HG03025 (cell line): ENCODE data around the gene PFDN4.

Experiments
- ATAC-seq: cut with Tn5 transposase; IDR thresholded peaks from one replicate; pipeline ENCODE4 v1.9.1; 2021; ENCODE audit warnings: mild to moderate bottlenecking, moderate library complexity; ENCODE audit not compliant: unreplicated experiment, low FRiP score

The PFDN4 gene, protein sequence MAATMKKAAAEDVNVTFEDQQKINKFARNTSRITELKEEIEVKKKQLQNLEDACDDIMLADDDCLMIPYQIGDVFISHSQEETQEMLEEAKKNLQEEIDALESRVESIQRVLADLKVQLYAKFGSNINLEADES

DNA sequence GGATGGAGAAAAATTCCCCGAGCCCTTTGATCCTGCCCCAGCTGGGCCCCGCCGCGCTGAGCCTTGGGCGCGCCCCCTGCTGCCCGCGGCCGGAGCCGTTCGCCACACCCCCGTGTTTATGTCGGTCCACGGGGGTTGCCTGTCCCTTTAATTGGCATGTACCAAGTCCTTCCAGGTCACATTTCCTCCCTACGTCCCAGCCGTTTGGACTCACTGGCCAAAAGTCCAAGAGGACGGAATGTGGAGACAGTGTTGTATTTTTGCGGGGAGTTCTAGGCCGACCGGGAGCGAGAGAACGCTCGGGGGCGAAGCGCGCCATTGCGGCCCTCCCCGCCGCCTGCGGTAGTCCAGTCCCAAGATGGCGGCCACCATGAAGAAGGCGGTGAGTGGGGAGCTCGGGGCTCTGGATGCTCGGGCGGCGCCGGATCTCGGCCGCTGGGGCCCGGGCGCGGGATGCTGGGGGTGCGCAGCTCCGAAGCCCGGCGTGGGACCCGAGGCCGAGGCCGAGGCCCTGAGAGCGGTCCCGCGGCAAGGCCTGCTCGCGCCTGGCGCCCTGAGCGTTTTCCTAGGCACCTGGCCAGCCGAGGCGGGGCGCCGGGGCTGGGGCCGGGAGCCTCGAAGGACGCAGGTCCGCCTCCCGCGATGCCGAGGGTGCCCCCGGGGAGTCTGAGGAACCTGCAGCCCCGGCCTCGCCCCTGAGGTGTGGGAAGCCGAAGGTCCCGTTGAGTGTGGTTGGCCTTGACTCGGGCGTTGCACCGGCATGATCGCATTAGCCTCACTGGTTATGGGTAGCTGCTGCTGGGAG, at the start of gene PFDN4:
TSS of gene PFDN4 (plus strand) at position 345 of the 805 bp plus-strand sequence. CDS start at position 359, 14 bp downstream.
- peak; percentile 95 for ATAC-seq

DNA sequence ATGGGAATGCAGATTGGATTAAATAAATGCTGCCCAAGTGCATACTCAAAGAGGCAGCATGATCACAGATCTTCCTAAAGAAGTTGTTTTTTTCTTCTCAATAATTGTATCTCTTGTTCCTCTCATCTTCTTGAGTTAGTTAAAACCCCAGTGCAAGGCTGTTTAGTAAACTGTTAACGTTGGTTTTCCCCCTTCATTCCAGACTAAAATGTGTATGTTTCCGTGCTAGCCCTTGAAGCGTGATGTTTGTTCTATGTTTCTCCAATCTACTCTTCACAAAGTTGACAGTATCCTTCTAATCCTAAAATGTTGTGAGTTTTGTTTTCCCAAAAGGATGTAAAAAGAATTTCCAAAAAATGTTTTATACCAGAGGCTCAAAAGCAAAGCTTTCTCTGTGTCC, 49.7 kb upstream of the PFDN4 start:
- no peak for ATAC-seq

- ATAC-seq: no peak
Observed at GRCh38 chr20:54158856-54159418, 49.0 kb upstream of the PFDN4 start.

GRCh38 chr20:54160065-54161007, 47.6 kb upstream of the PFDN4 start:
- ATAC-seq: no peak

GRCh38 chr20:54161008-54161820, 46.7 kb upstream of the PFDN4 start:
- no peak for ATAC-seq

GRCh38 chr20:54161821-54162149, 46.1 kb upstream of the PFDN4 start:
- ATAC-seq: no peak

DNA sequence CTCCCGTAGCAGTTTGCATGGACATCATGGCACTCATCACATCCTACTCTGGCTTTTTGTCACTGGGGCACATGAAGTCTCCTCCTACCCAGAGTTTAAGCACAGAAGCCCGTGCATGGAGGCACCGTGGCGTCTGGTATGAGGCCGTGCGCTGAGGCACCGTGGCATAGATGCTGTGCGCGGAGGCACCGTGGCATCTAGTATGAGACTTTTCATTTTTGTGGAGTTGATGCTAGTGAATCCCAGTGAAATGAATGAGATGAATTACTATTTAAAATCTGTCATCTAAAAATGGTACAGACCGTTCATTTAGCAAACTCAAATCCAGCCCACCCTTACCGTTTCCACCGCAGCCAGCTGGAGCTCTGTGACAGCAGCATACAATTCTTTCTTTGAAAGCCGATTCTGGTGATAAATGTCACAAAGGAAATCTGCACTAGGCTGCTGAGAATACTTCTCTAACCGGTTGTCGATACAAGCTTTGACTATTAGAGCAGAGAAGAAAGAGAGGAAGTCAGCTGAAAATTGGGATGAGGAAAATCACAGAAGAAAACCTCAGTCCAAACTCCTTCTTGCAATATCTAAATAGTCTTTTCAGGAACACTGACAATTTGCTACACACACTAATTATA, 45.4 kb upstream of the PFDN4 start:
- ATAC-seq: no peak

GRCh38 chr20:54163402-54163801, 44.5 kb upstream of the PFDN4 start:
- no peak for ATAC-seq

GRCh38 chr20:54165014-54165413, 42.9 kb upstream of the PFDN4 start:
- ATAC-seq: no peak

GRCh38 chr20:54165803-54166202, 42.1 kb upstream of the PFDN4 start:
- no peak for ATAC-seq

- ATAC-seq: no peak
Observed at GRCh38 chr20:54166987-54167662, 40.8 kb upstream of the PFDN4 start.

- no peak for ATAC-seq
Observed at GRCh38 chr20:54167909-54168872, 39.7 kb upstream of the PFDN4 start.

DNA sequence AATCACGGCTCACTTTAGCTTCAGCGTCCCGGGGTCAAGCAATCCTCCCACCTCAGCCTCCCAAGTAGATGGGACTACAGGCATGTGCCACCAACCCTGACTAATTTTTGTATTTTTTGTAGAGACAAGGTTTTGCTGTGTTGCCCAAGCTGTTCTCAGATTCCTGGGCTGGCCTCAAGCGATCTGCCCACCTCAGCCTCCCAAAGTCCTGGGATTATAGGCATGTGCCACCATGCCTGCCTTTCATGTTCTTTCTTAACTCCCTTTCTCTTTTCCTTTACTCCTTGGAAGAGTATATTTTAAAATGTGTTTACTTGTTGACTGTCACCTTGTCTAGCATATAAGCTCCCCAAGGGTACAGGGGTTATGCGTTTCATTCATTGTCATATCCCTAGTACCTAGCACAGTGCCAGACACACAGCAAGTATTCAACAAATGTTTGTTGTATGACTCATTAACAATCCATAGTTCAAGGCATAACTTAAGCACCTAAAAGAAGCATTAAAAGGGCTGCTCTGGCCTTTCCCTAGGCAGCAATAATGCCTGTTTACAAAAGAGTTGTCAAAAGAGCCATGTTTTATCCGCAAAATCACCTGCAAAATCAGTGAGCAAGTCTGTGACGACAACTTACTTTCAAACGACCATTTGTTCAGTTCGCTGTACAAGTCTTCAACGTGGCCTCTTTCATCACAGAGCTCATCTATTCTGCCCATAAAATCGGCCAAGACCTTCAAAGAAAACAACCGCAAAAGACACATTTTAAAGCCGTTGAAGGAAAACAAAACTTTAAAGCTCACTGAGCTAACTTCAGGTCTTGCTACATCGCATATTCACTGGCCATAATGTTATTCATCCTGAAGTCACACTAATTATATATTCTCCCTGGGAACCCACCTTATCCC, 38.7 kb upstream of the PFDN4 start:
- ATAC-seq: no peak

DNA sequence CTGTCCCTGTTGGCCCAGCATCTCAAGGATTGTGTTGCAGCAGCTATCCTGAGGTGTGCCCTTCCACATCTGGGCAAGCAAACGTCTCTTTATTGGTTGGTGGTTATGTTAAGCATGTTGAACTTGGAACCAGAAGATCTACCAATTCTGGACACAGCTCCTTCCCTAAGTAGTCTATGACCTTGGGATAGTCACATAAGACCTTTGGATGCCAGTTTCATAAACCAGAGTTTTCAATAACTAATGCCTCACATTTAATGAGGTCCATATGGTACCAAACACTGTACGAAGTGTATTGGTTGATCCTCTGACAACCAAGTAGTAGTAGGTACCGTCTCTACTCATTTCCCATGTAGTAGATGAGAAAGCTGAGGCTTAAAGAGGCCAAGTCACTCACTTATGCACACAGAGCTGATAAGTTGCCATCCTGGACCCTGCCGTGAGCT, 37.8 kb upstream of the PFDN4 start:
- ATAC-seq: no peak

GRCh38 chr20:54170963-54171362, 36.9 kb upstream of the PFDN4 start:
- ATAC-seq: no peak

DNA sequence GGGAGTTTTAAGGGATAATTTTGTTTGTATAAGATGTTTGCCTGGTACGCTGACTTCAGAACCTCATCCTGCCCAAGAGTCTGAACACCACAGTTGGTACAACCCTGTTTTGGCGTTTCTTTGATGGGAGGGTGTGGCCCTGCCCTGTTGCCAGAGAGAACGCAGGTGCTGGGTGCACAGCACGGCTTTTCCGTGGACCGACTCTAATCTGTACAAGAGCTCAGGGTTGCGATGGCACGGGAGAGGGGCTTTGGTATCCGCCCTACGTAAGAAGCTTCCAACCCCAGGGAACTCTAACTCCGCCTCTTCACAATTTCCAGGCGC, 35.4 kb upstream of the PFDN4 start:
- ATAC-seq: no peak
